ENCODE results near the gene UQCRFS1. TPM values are rescaled to one million over a fixed set of nuclear protein-coding genes. Genes with fewer than 3 reads are reported as not detected.

Gene UQCRFS1
- total and polyA plus RNA-seq, 2 donors (not counting 1 experiment from before 2014, with no cell fraction given), result 15.2 to 23.4 TPM

DNA sequence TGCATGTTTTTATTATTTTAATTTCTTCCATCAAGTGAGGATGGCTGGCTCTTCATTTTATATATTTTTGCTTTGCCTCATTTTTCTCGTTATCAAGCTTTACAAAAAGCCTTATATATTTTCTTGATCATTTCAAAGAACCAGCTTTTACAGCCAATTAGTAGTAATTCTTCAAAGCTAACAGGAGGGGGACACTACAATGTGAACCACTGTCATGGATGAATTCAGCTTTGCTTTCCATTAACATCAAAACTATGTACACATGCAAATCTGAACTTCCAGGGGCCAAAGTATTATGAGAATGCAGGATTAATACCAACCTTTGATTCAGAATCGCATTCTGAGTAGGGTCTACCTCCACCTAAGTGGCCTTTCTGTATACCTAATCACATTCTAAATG is 11.1 kb downstream of the UQCRFS1 start:
- ChIA-PET CTCF (no interaction called here), POLR2A (no interaction called here)
- Histone ChIP-seq H3K27ac (ENCODE audit: low read length in 2 of 2) (no peak overlapping the region), H3K36me3 (replicated peaks in 1 of 2; ENCODE audit: control extremely low read depth in 1 of 2, control insufficient read depth in 1 of 2, extremely low read depth in 1 of 2, insufficient read depth in 2 of 2, low read length in 1 of 2) (peaks cover 3 to 10% of the 10 kb centered on the region in 2 experiments), H3K4me2 (replicated peaks; ENCODE audit: low read depth, low read length, poor library complexity, severe bottlenecking) (no peak overlapping the region), H4K20me1 (ENCODE audit: control insufficient read depth, insufficient read depth, low read length, poor library complexity, severe bottlenecking) (peaks cover 17% of the 10 kb centered on the region), H3K27me3 (replicated peaks in 1 of 4; ENCODE audit: control extremely low read depth in 1 of 4, control insufficient read depth in 3 of 4, insufficient read depth in 4 of 4, low read length in 3 of 4) (no peaks in the 10 kb centered on the region), H3K4me3 (ENCODE audit: control extremely low read depth in 1 of 5, extremely low read depth in 1 of 5, insufficient read depth in 1 of 5, low read depth in 2 of 5, low read length in 4 of 5) (no peak overlapping the region), H3K9me3 (ENCODE audit: control extremely low read depth in 1 of 3, control insufficient read depth in 2 of 3, insufficient read depth in 1 of 3, low read length in 2 of 3) (peaks cover 0 to 17% (median 2%) of the 10 kb centered on the region in 3 donors), H3K4me1 (ENCODE audit: control insufficient read depth in 2 of 2, insufficient read depth in 2 of 2, low read length in 2 of 2) (no peaks in the 10 kb centered on the region), H3K79me2 (ENCODE audit: control insufficient read depth, insufficient read depth, low read length) (peaks cover 15% of the 10 kb centered on the region), H3K9ac (ENCODE audit: low read length) (no peak overlapping the region), H2AFZ (ENCODE audit: insufficient read depth, low read depth, low read length, poor library complexity, severe bottlenecking) (no peak overlapping the region)
- H3K4me3 Mint-ChIP-seq, result no peak overlapping the region
- H3K4me1 Mint-ChIP-seq, result peaks cover 2% of the 10 kb centered on the region
- TF ChIP-seq EZH2 (IDR thresholded peaks at IDR 0.05; ENCODE audit: borderline replicate concordance, insufficient read depth, low read depth, low read length, poor library complexity, severe bottlenecking), result no peak
- TF ChIP-seq, protein P1, sequence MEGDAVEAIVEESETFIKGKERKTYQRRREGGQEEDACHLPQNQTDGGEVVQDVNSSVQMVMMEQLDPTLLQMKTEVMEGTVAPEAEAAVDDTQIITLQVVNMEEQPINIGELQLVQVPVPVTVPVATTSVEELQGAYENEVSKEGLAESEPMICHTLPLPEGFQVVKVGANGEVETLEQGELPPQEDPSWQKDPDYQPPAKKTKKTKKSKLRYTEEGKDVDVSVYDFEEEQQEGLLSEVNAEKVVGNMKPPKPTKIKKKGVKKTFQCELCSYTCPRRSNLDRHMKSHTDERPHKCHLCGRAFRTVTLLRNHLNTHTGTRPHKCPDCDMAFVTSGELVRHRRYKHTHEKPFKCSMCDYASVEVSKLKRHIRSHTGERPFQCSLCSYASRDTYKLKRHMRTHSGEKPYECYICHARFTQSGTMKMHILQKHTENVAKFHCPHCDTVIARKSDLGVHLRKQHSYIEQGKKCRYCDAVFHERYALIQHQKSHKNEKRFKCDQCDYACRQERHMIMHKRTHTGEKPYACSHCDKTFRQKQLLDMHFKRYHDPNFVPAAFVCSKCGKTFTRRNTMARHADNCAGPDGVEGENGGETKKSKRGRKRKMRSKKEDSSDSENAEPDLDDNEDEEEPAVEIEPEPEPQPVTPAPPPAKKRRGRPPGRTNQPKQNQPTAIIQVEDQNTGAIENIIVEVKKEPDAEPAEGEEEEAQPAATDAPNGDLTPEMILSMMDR (IDR thresholded peaks at IDR 0.05), result no peak
- no peak overlapping the region for H3K27ac Mint-ChIP-seq
- H3K27me3 Mint-ChIP-seq, result no peaks in the 10 kb centered on the region
- no peak for ATAC-seq (ENCODE audit: low read depth)
- H3K9me3 Mint-ChIP-seq (ENCODE audit: insufficient read depth), result peaks cover 6% of the 10 kb centered on the region
- intact Hi-C loops (cut with micrococcal nuclease), result no loop called here
- no peak for DNase-seq
- no CpG with 5 or more reads among the region's 2 CpGs for WGBS (ENCODE audit: insufficient coverage)

DNA sequence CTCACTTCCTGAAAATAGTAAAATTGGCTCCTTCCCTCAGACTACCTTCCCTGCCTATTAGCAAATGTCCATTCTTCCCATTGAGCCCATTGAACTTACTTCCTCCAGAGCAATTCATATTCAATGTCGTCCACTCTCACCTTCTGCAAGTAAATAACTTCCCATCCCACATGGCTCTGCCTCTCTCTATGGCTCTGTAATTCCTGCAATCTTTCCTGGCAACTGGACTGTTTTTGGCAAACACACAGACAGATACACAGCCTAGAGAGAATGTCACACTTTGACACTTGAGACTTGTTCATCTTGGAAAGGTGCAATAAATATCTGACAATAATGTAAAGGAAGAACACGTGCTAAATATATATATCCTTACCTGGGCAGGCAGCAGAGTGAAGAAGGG is 18.3 kb downstream of the UQCRFS1 start:
- Histone ChIP-seq H3K36me3 (replicated peaks in 1 of 2; ENCODE audit: control extremely low read depth in 1 of 2, control insufficient read depth in 1 of 2, extremely low read depth in 1 of 2, insufficient read depth in 2 of 2, low read length in 1 of 2) (no peaks in the 10 kb centered on the region), H3K9me3 (ENCODE audit: control extremely low read depth in 1 of 3, control insufficient read depth in 2 of 3, insufficient read depth in 1 of 3, low read length in 2 of 3) (peaks cover 0 to 18% (median 2%) of the 10 kb centered on the region in 3 donors), H3K9ac (ENCODE audit: low read length) (no peak overlapping the region), H4K20me1 (ENCODE audit: control insufficient read depth, insufficient read depth, low read length, poor library complexity, severe bottlenecking) (no peaks in the 10 kb centered on the region), H2AFZ (ENCODE audit: insufficient read depth, low read depth, low read length, poor library complexity, severe bottlenecking) (no peak overlapping the region), H3K4me2 (replicated peaks; ENCODE audit: low read depth, low read length, poor library complexity, severe bottlenecking) (no peak overlapping the region), H3K4me1 (ENCODE audit: control insufficient read depth in 2 of 2, insufficient read depth in 2 of 2, low read length in 2 of 2) (no peaks in the 10 kb centered on the region), H3K4me3 (ENCODE audit: control extremely low read depth in 1 of 5, extremely low read depth in 1 of 5, insufficient read depth in 1 of 5, low read depth in 2 of 5, low read length in 4 of 5) (no peak overlapping the region), H3K27me3 (replicated peaks in 1 of 4; ENCODE audit: control extremely low read depth in 1 of 4, control insufficient read depth in 3 of 4, insufficient read depth in 4 of 4, low read length in 3 of 4) (no peaks in the 10 kb centered on the region), H3K79me2 (ENCODE audit: control insufficient read depth, insufficient read depth, low read length) (no peaks in the 10 kb centered on the region), H3K27ac (ENCODE audit: low read length in 2 of 2) (no peak overlapping the region)
- Mint-ChIP-seq H3K27ac (no peak overlapping the region), H3K27me3 (peaks cover 5% of the 10 kb centered on the region), H3K4me3 (no peak overlapping the region), H3K9me3 (ENCODE audit: insufficient read depth) (peaks cover 6% of the 10 kb centered on the region), H3K4me1 (no peaks in the 10 kb centered on the region)
- ChIA-PET CTCF (no interaction called here), POLR2A (no interaction called here)
- DNase-seq, result no peak
- intact Hi-C loops (cut with micrococcal nuclease), result no loop called here
- ATAC-seq (ENCODE audit: low read depth), result no peak
- no peak for TF ChIP-seq EZH2 (IDR thresholded peaks at IDR 0.05; ENCODE audit: borderline replicate concordance, insufficient read depth, low read depth, low read length, poor library complexity, severe bottlenecking)
- TF ChIP-seq, protein P1 (IDR thresholded peaks at IDR 0.05), result no peak
- WGBS (ENCODE audit: insufficient coverage), result 100% methylated on average over 1 of the region's 2 CpGs

Data from B cell (primary cell).